ENCODE measurements around the gene BCCIP. TPM values are rescaled to one million over a fixed set of nuclear protein-coding genes. Genes with fewer than 3 reads are reported as not detected.

The BCCIP gene
- total and polyA plus RNA-seq, 12 donors = 20.5 to 103 (median 38.8) TPM

- 83 to 86% (median 84%) methylated on average over 9 of the region's 9 CpGs for WGBS, 4 donors
- Histone ChIP-seq H3K9me3 (replicated peaks in 1 of 3) (no peaks in the 10 kb centered on the region), H3K36me3 (replicated peaks in 1 of 2) (peaks cover 0 to 37% of the 10 kb centered on the region in 2 donors), H3K4me1 (replicated peaks in 1 of 2) (peaks cover 7 to 14% of the 10 kb centered on the region in 2 donors), H3K27me3 (no peaks in the 10 kb centered on the region), H3K4me3 (no peak overlapping the region), H3K27ac (no peak overlapping the region)
- TF ChIP-seq CTCF (IDR thresholded peaks at IDR 0.05) = no peak
- TF ChIP-seq POLR2A (IDR thresholded peaks at IDR 0.05) = no peak
- DNase-seq = no peak
- intact Hi-C loops (cut with DNase I) = no loop called here
Measured at GRCh38 chr10:125843603-125844329, 20.4 kb downstream of the BCCIP start.

- no peaks in the 10 kb centered on the region for H3K9me3 ChIP-seq (replicated peaks in 1 of 3)
- WGBS, 4 donors = 36 to 55% (median 45%) methylated on average over 7 of the region's 7 CpGs
- no peak for TF ChIP-seq POLR2A (IDR thresholded peaks at IDR 0.05)
- no peak for TF ChIP-seq CTCF (IDR thresholded peaks at IDR 0.05)
- intact Hi-C loops (cut with DNase I) = no loop called here
- peak; percentile 22 to 74 (median 52) for DNase-seq
- no peaks in the 10 kb centered on the region for H3K27me3 ChIP-seq
- H3K4me1 ChIP-seq (replicated peaks in 1 of 2) = peaks cover 7 to 14% of the 10 kb centered on the region in 2 donors
- H3K27ac ChIP-seq = peak overlapping the region in 1 of 5 donors; percentile 40
- no peak overlapping the region for H3K4me3 ChIP-seq
- peaks cover 0 to 35% of the 10 kb centered on the region in 2 donors for H3K36me3 ChIP-seq (replicated peaks in 1 of 2)
Measured at GRCh38 chr10:125844751-125845221, 21.4 kb downstream of the BCCIP start.

- intact Hi-C loops (cut with DNase I) = no loop called here
- no peaks in the 10 kb centered on the region for H3K9me3 ChIP-seq (replicated peaks in 1 of 3)
- no peaks in the 10 kb centered on the region for H3K27me3 ChIP-seq
- TF ChIP-seq CTCF (IDR thresholded peaks at IDR 0.05) (no peak), POLR2A (IDR thresholded peaks at IDR 0.05) (no peak)
- H3K36me3 ChIP-seq (replicated peaks in 1 of 2) = peaks cover 0 to 28% of the 10 kb centered on the region in 2 donors
- peaks cover 7 to 14% of the 10 kb centered on the region in 2 donors for H3K4me1 ChIP-seq (replicated peaks in 1 of 2)
- H3K4me3 ChIP-seq = no peak overlapping the region
- H3K27ac ChIP-seq = peak overlapping the region in 1 of 5 donors; percentile 40
- DNase-seq = no peak
- WGBS, 4 donors = 92 to 94% (median 94%) methylated on average over 9 to 11 of the region's 11 CpGs
Measured at GRCh38 chr10:125845617-125846016, 22.3 kb downstream of the BCCIP start.

GRCh38 chr10:125846894-125847293 lies 23.5 kb downstream of the BCCIP start:
- Histone ChIP-seq H3K27ac (no peak overlapping the region), H3K27me3 (no peaks in the 10 kb centered on the region), H3K9me3 (replicated peaks in 1 of 3) (no peaks in the 10 kb centered on the region), H3K4me1 (replicated peaks in 1 of 2) (peaks cover 7 to 14% of the 10 kb centered on the region in 2 donors), H3K36me3 (replicated peaks in 1 of 2) (peaks cover 0 to 22% of the 10 kb centered on the region in 2 donors), H3K4me3 (no peak overlapping the region)
- intact Hi-C loops (cut with DNase I) = no loop called here
- TF ChIP-seq CTCF (IDR thresholded peaks at IDR 0.05) = no peak
- no peak for TF ChIP-seq POLR2A (IDR thresholded peaks at IDR 0.05)
- 90 to 100% (median 97%) methylated on average over 3 of the region's 3 CpGs for WGBS, 4 donors
- DNase-seq = no peak
